NCI-H226 (cell line): Measurements from ENCODE around the gene ZFTA.

Experiments used
- DNase-seq: peaks from one replicate; pipeline ENCODE4 v3.0.0-alpha.2; 2015

ZFTA gene

GRCh38 chr11:63745304-63746170 is 23.0 kb downstream of the ZFTA start:
- no peak for DNase-seq

GRCh38 chr11:63738720-63739360 is 29.7 kb downstream of the ZFTA start:
- peak; percentile 43 for DNase-seq

- no peak for DNase-seq
These were observed 30.9 kb downstream of the ZFTA start for GRCh38 chr11:63737718-63738117.

GRCh38 chr11:63736864-63737263 is 31.7 kb downstream of the ZFTA start:
- no peak for DNase-seq

- no peak for DNase-seq
These were observed 39.2 kb downstream of the ZFTA start for GRCh38 chr11:63729326-63729725.

- no peak for DNase-seq
These were observed 48.0 kb downstream of the ZFTA start for GRCh38 chr11:63720611-63721010.

- peak; percentile 10 for DNase-seq
These were observed 48.6 kb downstream of the ZFTA start for GRCh38 chr11:63719987-63720386.

GRCh38 chr11:63719001-63719400 is 49.6 kb downstream of the ZFTA start:
- no peak for DNase-seq
